Caco-2 (cell line): ENCODE results near the gene DENND1A. TPM values are rescaled to one million over a fixed set of nuclear protein-coding genes. Genes with fewer than 3 reads are reported as not detected.

ENCODE experiments used
- BruUV-seq: library from RNA; stranded (reverse); fragments of 400-500 nt; replicated peaks from 2 replicates; lab custom pipeline; 2021; lab: Mats Ljungman, UMichigan
- CTCF ChIA-PET: fragments of 300-600 bp; sonication (Branson Sonifier 250); formaldehyde crosslinking; loops from one replicate; lab custom pipeline; 2022; ENCODE audit warnings: antibody characterized with exemption; lab: Charles Lee
- POLR2A ChIA-PET: fragments of 300-600 bp; sonication (Branson Sonifier 250); formaldehyde crosslinking; loops from one replicate; lab custom pipeline; 2022; ENCODE audit warnings: antibody characterized with exemption; lab: Charles Lee
- DNase-seq, 2 experiments: peaks; one replicate each; pipeline versions ENCODE4 v3.0.0 to v3.0.0-alpha.2; 2020 to 2022
- H3K27me3 ChIP-seq: replicated peaks from 2 replicates; pipeline ENCODE4 v1.6.0; 2011; ENCODE audit warnings: low read length; ENCODE audit not compliant: control insufficient read depth, insufficient read depth
- H3K36me3 ChIP-seq: 2 replicates; pipeline ENCODE4 v1.5.1; 2011; ENCODE audit warnings: low read length; ENCODE audit not compliant: control insufficient read depth, insufficient read depth
- H3K4me1 ChIP-seq: fragments of 250-450 bp; sonication (Bioruptor Pico); 2 replicates; pipeline ENCODE4 v1.5.1; 2020; ENCODE audit warnings: mild to moderate bottlenecking
- H3K4me3 ChIP-seq: 2 replicates; pipeline ENCODE4 v1.5.1; 2011; ENCODE audit warnings: low read depth, mild to moderate bottlenecking, control low read depth, low read length
- H3K9me3 ChIP-seq: fragments of 250-450 bp; sonication (Bioruptor Pico); 2 replicates; pipeline ENCODE4 v1.5.1; 2020; ENCODE audit warnings: mild to moderate bottlenecking, moderate library complexity
- H3K27ac Mint-ChIP-seq: one replicate; pipeline ENCODE4 v1.8.0; 2022; ENCODE audit warnings: mixed read lengths; ENCODE audit not compliant: unreplicated experiment
- H3K27me3 Mint-ChIP-seq: one replicate; pipeline ENCODE4 v1.8.0; 2022; ENCODE audit warnings: mixed read lengths; ENCODE audit not compliant: insufficient read depth, unreplicated experiment
- H3K36me3 Mint-ChIP-seq: one replicate; pipeline ENCODE4 v1.8.0; 2022; ENCODE audit warnings: mild to moderate bottlenecking, mixed read lengths; ENCODE audit not compliant: insufficient read depth, unreplicated experiment
- H3K4me1 Mint-ChIP-seq: one replicate; pipeline ENCODE4 v1.8.0; 2022; ENCODE audit warnings: low read depth, mixed read lengths; ENCODE audit not compliant: unreplicated experiment
- H3K4me3 Mint-ChIP-seq: one replicate; pipeline ENCODE4 v1.8.0; 2022; ENCODE audit warnings: mild to moderate bottlenecking, moderate library complexity, mixed read lengths; ENCODE audit not compliant: unreplicated experiment
- H3K9me3 Mint-ChIP-seq: one replicate; pipeline ENCODE4 v1.8.0; 2022; ENCODE audit warnings: mixed read lengths; ENCODE audit not compliant: unreplicated experiment
- CTCF ChIP-seq, 2 experiments: fragments of 200-600 bp in 1 of 2; IDR thresholded peaks; 1 replicate in 1 of 2; 2 replicates in 1 of 2; pipeline versions ENCODE4 v1.5.1 to v1.8.0; 2011 to 2022; ENCODE audit warnings: antibody characterized with exemption in 1 of 2, control low read depth in 1 of 2, inconsistent platforms in 1 of 2, low read depth in 1 of 2, low read length in 1 of 2, mild to moderate bottlenecking in 1 of 2, moderate library complexity in 1 of 2; ENCODE audit not compliant: insufficient read depth in 1 of 2, severe bottlenecking in 1 of 2, unreplicated experiment in 1 of 2
- intact Hi-C: fragments of 100-400 bp; cut with micrococcal nuclease; formaldehyde crosslinking; loops from one replicate; pipeline ENCODE4 v1.10.0; 2022; ENCODE audit not compliant: unreplicated experiment
- total RNA-seq: library from RNA; stranded (reverse); gene quantifications from 2 replicates; pipeline ENCODE4 v1.2.3, GENCODE V29; 2022

The DENND1A gene
- total RNA-seq, 1 experiment from 2014 or later: 41.6 TPM

- CTCF ChIA-PET: no interaction called here
- H3K27me3 ChIP-seq: no peaks in the 10 kb centered on the region
- no peaks in the 10 kb centered on the region for H3K27me3 Mint-ChIP-seq
- intact Hi-C loops: loop anchor here (5.0 kb wide), 1 partner anchor 81 kb away; no protein-coding TSS in a partner anchor
- no peak for TF ChIP-seq CTCF (IDR thresholded peaks at IDR 0.05; ENCODE audit: insufficient read depth in 1 of 2, low read depth in 1 of 2, low read length in 1 of 2, severe bottlenecking in 1 of 2, unreplicated experiment in 1 of 2)
- peak overlapping the region; percentile 2 for H3K27ac Mint-ChIP-seq
- H3K9me3 Mint-ChIP-seq: no peaks in the 10 kb centered on the region
- H3K36me3 ChIP-seq: no peaks in the 10 kb centered on the region; the same call in 1 of the 2 replicates
- no TSS peak for BruUV-seq
- no peaks in the 10 kb centered on the region for H3K9me3 ChIP-seq
- H3K36me3 Mint-ChIP-seq: peaks cover 15% of the 10 kb centered on the region
- H3K4me1 ChIP-seq: peaks cover 52% of the 10 kb centered on the region
- H3K4me3 Mint-ChIP-seq: no peak overlapping the region
- H3K4me3 ChIP-seq: no peak overlapping the region
- H3K4me1 Mint-ChIP-seq: peaks cover 27% of the 10 kb centered on the region
- no peak for DNase-seq
- POLR2A ChIA-PET: interaction anchor here (0.6 kb wide), 1 partner anchor 173 kb away, joined by 5 read pairs; no protein-coding TSS in a partner anchor
These were observed 446.6 kb downstream of the DENND1A start for GRCh38 chr9:123483191-123483803.

DNA sequence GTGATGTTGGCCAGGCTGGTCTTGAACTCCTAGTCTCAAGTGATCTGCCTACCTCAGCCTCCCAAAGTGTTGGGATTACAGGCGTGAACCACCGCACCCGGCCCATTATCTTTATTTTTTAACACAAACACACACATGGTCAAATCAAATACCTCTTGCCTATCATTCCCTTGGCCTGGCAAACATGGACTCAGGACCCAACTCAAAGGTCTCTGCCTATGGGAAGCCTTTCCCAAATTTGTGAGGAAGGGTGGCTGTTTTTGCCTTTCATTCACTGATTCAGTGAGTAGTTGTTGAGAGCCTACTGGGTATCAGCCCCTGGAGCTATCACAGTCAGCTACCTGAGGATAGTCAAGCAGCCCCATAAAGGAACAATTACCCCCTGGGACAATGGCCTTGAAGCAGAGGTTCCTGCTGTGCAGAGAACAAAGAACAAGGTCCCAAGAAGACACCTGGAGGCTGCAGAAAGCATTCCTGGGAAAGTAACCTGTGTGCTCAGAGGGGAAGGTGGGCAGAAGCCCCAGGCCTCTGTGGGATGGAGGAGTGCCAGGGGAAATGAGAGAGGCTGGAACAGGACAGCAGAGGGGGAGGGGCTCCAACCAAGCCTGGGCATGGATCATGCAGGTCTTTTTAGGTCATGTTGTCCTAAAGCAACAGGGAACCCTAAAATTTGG, 447.5 kb downstream of the DENND1A start:
- Histone ChIP-seq H3K27me3 (no peaks in the 10 kb centered on the region), H3K4me3 (no peak overlapping the region), H3K4me1 (peaks cover 52% of the 10 kb centered on the region), H3K9me3 (no peaks in the 10 kb centered on the region), H3K36me3 (no peaks in the 10 kb centered on the region)
- H3K9me3 Mint-ChIP-seq: no peaks in the 10 kb centered on the region
- no peak overlapping the region for H3K4me3 Mint-ChIP-seq
- CTCF ChIA-PET: no interaction called here
- H3K27ac Mint-ChIP-seq: peak overlapping the region; percentile 63
- no peaks in the 10 kb centered on the region for H3K27me3 Mint-ChIP-seq
- TF ChIP-seq CTCF (IDR thresholded peaks at IDR 0.05; ENCODE audit: insufficient read depth in 1 of 2, low read depth in 1 of 2, low read length in 1 of 2, severe bottlenecking in 1 of 2, unreplicated experiment in 1 of 2): no peak
- no TSS peak for BruUV-seq
- DNase-seq: no peak
- intact Hi-C loops: loop anchor here (5.0 kb wide), 1 partner anchor 80 kb away; no protein-coding TSS in a partner anchor
- H3K36me3 Mint-ChIP-seq: peaks cover 15% of the 10 kb centered on the region
- POLR2A ChIA-PET: no interaction called here
- peaks cover 27% of the 10 kb centered on the region for H3K4me1 Mint-ChIP-seq

DNA sequence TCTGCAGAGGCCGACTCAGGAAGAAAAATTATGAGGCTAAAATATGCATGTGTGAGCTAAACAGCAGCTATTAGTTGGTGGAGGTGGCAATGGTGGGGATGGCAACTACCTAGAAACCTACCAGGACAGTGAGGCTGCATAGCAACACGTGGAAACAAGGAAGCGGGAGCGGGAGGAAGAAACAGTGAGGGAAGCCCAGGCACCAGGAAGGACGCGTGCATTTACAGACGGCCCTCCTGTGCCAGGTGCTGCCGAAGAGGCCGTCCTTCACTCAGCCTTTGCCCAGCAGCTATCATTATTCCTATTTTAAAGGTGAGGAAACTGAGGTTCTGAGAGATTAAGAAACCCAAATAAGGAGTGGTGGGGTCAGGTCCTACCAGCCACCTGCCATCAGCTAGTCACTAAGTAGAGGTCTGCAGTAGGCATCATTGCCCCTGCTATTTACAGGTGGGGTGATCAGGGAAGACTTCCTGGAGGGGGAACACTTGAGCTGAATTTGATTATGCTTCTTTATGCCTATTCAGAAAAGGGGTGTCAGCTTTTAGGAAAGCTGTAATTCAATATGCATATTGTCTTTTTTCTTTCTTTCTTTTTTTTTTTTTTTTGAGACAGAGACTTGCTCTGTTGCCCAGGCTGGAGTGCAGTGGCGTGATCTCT, 448.6 kb downstream of the DENND1A start:
- no peak for DNase-seq
- no TSS peak for BruUV-seq
- no peak overlapping the region for H3K4me3 ChIP-seq
- H3K9me3 ChIP-seq: no peaks in the 10 kb centered on the region
- no peaks in the 10 kb centered on the region for H3K27me3 Mint-ChIP-seq
- no peaks in the 10 kb centered on the region for H3K27me3 ChIP-seq
- no peaks in the 10 kb centered on the region; the same call in 1 of the 2 replicates for H3K36me3 ChIP-seq
- peak overlapping the region; percentile 45 for H3K27ac Mint-ChIP-seq
- CTCF ChIA-PET: interaction anchor here (0.7 kb wide), 1 partner anchor 480 kb away, joined by 3 read pairs; no protein-coding TSS in a partner anchor
- TF ChIP-seq CTCF (IDR thresholded peaks at IDR 0.05; ENCODE audit: insufficient read depth in 1 of 2, low read depth in 1 of 2, low read length in 1 of 2, severe bottlenecking in 1 of 2, unreplicated experiment in 1 of 2): no peak
- H3K4me1 ChIP-seq: peaks cover 52% of the 10 kb centered on the region
- peaks cover 27% of the 10 kb centered on the region for H3K4me1 Mint-ChIP-seq
- H3K9me3 Mint-ChIP-seq: no peaks in the 10 kb centered on the region
- POLR2A ChIA-PET: no interaction called here
- no peak overlapping the region for H3K4me3 Mint-ChIP-seq
- H3K36me3 Mint-ChIP-seq: peaks cover 15% of the 10 kb centered on the region
- intact Hi-C loops: loop anchor here (5.0 kb wide), 1 partner anchor 79 kb away; no protein-coding TSS in a partner anchor
